Fibroblast of mammary gland (primary cell): ENCODE data around the gene CSKMT.
A peak's percentile ranks its signal among the peaks of the same experiment; 100 is the strongest.

Source experiments
- DNase-seq: peaks from one replicate; pipeline ENCODE4 v3.0.0-alpha.2; 2010; ENCODE audit warnings: low read depth
- H3K4me3 ChIP-seq: 2 replicates; pipeline ENCODE4 v1.5.1; 2011; ENCODE audit warnings: low read depth, mild to moderate bottlenecking, low read length, moderate library complexity; ENCODE audit not compliant: control insufficient read depth
- TF ChIP-seq, protein P1 (sequence below): conservative IDR thresholded peaks from 2 replicates; pipeline ENCODE4 v1.5.1; 2011; ENCODE audit warnings: low read depth, low read length, inconsistent platforms; ENCODE audit not compliant: control insufficient read depth, insufficient read depth

Gene CSKMT

DNA sequence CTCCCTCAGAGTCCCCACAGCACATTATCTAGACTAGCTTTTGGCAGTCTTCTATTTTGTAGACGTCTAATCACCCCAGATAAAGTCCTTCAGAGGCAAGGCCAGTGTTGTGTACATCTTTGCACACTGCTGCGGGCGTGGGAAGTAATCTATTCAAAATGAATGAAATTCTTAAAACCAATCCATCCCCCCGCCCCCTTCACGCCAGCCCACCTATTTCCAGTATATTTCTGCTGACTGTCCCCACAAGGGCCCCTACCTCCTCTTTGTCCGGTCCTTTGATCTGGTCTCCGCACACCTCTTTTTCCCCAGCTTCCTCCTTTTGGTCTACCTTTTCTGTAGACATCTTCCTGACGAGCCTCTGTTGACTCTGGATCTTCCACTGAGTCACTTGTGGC is 41.7 kb downstream of the CSKMT start:
- H3K4me3 ChIP-seq: peak overlapping the region; percentile 44
- no peak for DNase-seq
- TF ChIP-seq, protein P1, sequence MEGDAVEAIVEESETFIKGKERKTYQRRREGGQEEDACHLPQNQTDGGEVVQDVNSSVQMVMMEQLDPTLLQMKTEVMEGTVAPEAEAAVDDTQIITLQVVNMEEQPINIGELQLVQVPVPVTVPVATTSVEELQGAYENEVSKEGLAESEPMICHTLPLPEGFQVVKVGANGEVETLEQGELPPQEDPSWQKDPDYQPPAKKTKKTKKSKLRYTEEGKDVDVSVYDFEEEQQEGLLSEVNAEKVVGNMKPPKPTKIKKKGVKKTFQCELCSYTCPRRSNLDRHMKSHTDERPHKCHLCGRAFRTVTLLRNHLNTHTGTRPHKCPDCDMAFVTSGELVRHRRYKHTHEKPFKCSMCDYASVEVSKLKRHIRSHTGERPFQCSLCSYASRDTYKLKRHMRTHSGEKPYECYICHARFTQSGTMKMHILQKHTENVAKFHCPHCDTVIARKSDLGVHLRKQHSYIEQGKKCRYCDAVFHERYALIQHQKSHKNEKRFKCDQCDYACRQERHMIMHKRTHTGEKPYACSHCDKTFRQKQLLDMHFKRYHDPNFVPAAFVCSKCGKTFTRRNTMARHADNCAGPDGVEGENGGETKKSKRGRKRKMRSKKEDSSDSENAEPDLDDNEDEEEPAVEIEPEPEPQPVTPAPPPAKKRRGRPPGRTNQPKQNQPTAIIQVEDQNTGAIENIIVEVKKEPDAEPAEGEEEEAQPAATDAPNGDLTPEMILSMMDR: no peak

DNA sequence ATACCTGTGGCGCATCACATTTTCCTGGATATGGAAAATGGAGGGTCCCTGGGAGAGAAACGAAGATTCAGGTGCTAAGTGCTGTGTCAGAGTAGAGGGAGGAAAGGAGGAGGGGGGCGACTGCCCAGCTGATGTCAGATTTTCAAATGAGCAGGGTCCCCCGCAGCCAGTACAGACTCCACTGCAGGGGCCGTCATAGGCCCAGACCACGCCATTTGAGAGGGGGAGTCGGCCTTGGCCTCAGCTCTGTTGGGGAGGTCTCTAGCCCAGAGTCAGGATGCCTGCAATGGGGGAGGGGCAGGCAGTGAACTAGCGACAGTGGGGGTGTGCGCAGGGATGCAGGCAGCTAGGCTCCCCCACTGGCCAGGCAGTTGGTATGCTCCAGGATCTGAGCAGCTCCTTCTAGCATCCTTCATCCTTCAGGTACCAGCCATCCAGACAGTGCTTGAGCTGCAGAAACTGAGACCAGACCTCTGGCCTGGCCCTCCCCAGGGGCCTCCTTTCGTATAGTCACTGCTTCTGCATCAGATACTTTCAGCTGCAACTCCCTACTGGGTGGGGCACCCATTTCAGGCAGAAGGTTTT is 42.3 kb downstream of the CSKMT start, which contains the start of the genes BSCL2 and GNG3:
Gene BSCL2 (minus strand): TSS at position 148 of the 585 bp plus-strand sequence. CDS start 229 bp downstream, outside the sequence.
Gene GNG3 (plus strand): TSS at position 400 of the 585 bp plus-strand sequence. CDS start 620 bp downstream, outside the sequence.
- peak within 1 kb of the TSS; percentile 44 for H3K4me3 ChIP-seq
- TF ChIP-seq, protein P1: no peak
- DNase-seq: no peak

DNA sequence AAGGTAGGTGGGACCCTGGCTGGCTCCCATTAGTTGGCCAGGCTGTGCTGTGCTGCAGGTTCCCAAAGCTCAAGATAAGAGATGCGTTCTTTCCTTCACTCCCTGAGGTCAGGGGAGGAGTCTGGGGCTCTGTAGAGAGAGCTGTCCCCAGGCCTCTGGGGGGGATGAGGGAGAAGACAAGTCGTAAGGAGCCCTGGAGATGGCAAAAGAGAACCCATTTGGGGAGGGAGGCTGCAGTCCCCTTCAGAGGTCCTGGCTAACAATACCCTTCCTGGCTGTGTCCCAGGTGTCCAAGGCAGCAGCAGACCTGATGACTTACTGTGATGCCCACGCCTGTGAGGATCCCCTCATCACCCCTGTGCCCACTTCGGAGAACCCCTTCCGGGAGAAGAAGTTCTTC is 43.3 kb downstream of the CSKMT start:
- no peak overlapping the region for H3K4me3 ChIP-seq
- TF ChIP-seq, protein P1: no peak
- no peak for DNase-seq

DNA sequence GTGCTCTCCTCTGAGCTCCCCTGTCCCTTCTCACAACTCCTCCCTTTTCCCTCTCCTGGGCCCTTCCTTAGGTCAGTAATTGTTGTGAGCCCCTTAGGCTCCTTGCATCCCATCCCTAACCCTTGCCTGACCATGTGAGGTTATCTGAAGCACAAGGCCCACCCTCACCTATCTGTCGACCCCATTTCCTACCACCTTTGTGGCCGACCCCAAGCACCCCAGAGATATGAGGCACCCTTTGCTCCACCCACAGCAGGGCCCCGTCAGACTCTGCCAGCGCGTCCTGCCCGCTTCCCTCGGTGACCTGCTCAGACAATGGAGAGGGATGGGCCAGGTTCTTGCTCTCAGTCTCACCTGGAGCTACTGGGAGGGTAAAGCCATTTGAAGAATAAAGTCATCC is 43.7 kb downstream of the CSKMT start:
- TF ChIP-seq, protein P1: no peak
- no peak for DNase-seq
- peak overlapping the region; percentile 66 for H3K4me3 ChIP-seq

DNA sequence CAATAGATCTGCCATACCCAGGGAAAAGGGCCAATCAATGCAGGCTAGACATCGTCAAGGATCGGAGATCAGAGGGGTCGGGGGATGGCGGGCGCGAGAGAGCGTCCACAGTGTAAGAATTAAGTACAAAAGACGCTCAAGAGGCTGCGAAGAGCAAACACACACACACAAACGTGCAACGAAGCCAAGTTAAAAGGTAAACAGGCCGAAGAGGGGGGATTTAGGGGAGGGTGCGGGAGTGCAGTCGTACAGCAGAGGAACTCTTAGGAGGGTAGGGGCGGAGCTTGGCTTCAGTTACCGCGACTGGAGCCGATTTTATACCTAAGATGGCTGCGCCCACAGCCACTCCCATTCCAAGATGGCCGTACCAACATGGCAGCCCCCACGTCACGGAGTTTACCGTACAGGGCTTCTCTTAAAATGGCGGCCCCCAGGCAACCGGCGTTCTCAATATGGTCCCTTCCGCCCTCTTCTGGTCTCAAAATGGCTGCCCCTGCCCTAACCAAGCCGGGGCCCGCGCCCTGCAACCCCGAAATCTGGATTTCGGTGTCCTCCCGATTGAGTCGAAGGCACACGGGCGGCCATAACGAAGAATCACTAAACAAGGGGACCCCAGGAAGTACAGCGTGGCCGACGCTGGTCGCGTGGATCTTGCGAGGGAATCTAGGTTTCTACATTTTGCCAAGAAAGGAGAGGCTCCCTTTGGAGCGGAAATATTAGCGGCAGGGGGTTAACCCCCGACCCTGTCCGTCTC is 44.3 kb downstream of the CSKMT start:
- H3K4me3 ChIP-seq: peak overlapping the region; percentile 66
- peak; percentile 98 for DNase-seq
- TF ChIP-seq, protein P1: no peak

DNA sequence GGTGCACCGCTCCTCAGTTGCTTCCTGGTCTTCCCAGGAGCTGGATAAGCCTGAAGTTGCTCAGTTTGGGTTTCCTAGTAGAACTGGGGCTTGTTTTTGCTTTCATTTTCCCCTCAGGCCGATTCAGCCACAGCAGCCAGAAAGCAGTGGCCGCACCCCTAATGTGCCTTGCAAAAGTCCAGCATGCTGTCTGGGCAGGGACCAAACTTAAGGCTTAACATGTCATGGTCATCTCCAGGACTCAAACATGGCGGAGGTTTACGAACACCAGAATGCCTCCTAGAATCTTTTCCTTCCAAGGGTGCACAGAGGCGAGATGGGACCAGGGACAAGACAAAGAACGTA is 44.9 kb downstream of the CSKMT start:
- peak overlapping the region; percentile 66 for H3K4me3 ChIP-seq
- TF ChIP-seq, protein P1: no peak
- peak; percentile 51 for DNase-seq
